Common myeloid progenitor, CD34-positive (primary cell): ENCODE measurements around the gene MEGF11.

Source experiments
- CTCF ChIA-PET: fragments of 350-600 bp; sonication (Branson Sonifier 250); formaldehyde crosslinking; loops from one replicate; lab custom pipeline; 2021; ENCODE audit warnings: antibody characterized with exemption; lab: Charles Lee
- POLR2A ChIA-PET: fragments of 350-600 bp; sonication (Branson Sonifier 250); formaldehyde crosslinking; loops from one replicate; lab custom pipeline; 2021; ENCODE audit warnings: antibody characterized with exemption; lab: Charles Lee
- DNase-seq, 3 donors: peaks; one replicate each; pipeline versions ENCODE4 v3.0.0 to v3.0.0-alpha.2; 2013
- H3K27ac ChIP-seq, 2 experiments: 1 replicate in 1 of 2; 2 replicates in 1 of 2; pipeline ENCODE4 v1.7.0; 2013; ENCODE audit warnings: inconsistent platforms in 2 of 2, low read length in 2 of 2, mild to moderate bottlenecking in 2 of 2, low read depth in 1 of 2, moderate library complexity in 1 of 2; ENCODE audit not compliant: severe bottlenecking in 2 of 2, insufficient read depth in 1 of 2, poor library complexity in 1 of 2
- H3K27me3 ChIP-seq, 5 experiments: replicated peaks in 2 of 5; 1 replicate in 3 of 5; 2 replicates in 2 of 5; pipeline versions ENCODE4 v1.6.1 to v1.7.0; 2013; ENCODE audit warnings: low read length in 4 of 5, mild to moderate bottlenecking in 2 of 5, moderate library complexity in 2 of 5, inconsistent platforms in 1 of 5; ENCODE audit not compliant: insufficient read depth in 5 of 5, control insufficient read depth in 4 of 5
- H3K36me3 ChIP-seq, 4 experiments: 1 replicate in 2 of 4; 2 replicates in 2 of 4; pipeline versions ENCODE4 v1.6.1 to v1.7.0; 2013; ENCODE audit warnings: low read length in 3 of 4, control low read depth in 1 of 4, mild to moderate bottlenecking in 1 of 4; ENCODE audit not compliant: control insufficient read depth in 4 of 4, insufficient read depth in 4 of 4
- H3K4me1 ChIP-seq, 4 experiments: 1 replicate in 3 of 4; 2 replicates in 1 of 4; pipeline versions ENCODE4 v1.6.1 to v1.7.1; 2013; ENCODE audit warnings: low read length in 3 of 4, mild to moderate bottlenecking in 3 of 4, control low read depth in 1 of 4, inconsistent platforms in 1 of 4, moderate library complexity in 1 of 4; ENCODE audit not compliant: control insufficient read depth in 4 of 4, insufficient read depth in 4 of 4; ENCODE audit errors: control extremely low read depth in 1 of 4
- H3K4me3 ChIP-seq, 7 experiments: 1 replicate in 4 of 7; 2 replicates in 3 of 7; pipeline versions ENCODE4 v1.5.1 to v1.7.0; 2013; ENCODE audit warnings: mild to moderate bottlenecking in 7 of 7, low read length in 6 of 7, moderate library complexity in 6 of 7, inconsistent platforms in 2 of 7, low read depth in 2 of 7, control low read depth in 1 of 7; ENCODE audit not compliant: insufficient read depth in 4 of 7, control insufficient read depth in 1 of 7; ENCODE audit errors: extremely low read depth in 1 of 7
- H3K9me3 ChIP-seq, 5 experiments: 1 replicate in 4 of 5; 2 replicates in 1 of 5; pipeline versions ENCODE4 v1.6.1 to v1.7.1; 2013; ENCODE audit warnings: low read length in 4 of 5, mild to moderate bottlenecking in 2 of 5, inconsistent platforms in 1 of 5, low read depth in 1 of 5, moderate library complexity in 1 of 5; ENCODE audit not compliant: control insufficient read depth in 4 of 5, insufficient read depth in 2 of 5; ENCODE audit errors: control extremely low read depth in 1 of 5
- WGBS: methylation state at CpG from one replicate; pipeline ENCODE4 v1.1.5; 2013; ENCODE audit not compliant: insufficient coverage; 5-methylcytosine and 5-hydroxymethylcytosine counted together

MEGF11 gene

GRCh38 chr15:66057089-66057488, 196.5 kb downstream of the MEGF11 start:
- no peak for DNase-seq
- H3K9me3 ChIP-seq = no peaks in the 10 kb centered on the region
- no peaks in the 10 kb centered on the region for H3K36me3 ChIP-seq
- ChIA-PET POLR2A (interaction anchor here (0.6 kb wide), 1 partner anchor 228 kb away, joined by 3 read pairs; no protein-coding TSS in a partner anchor), CTCF (no interaction called here)
- 71% methylated on average over 5 of the region's 7 CpGs for WGBS
- H3K27me3 ChIP-seq = peaks cover 0 to 27% (median 7%) of the 10 kb centered on the region in 5 experiments
- H3K27ac ChIP-seq = no peak overlapping the region
- no peak overlapping the region for H3K4me3 ChIP-seq
- H3K4me1 ChIP-seq = no peaks in the 10 kb centered on the region

- 96% methylated on average over 3 of the region's 3 CpGs for WGBS
- Histone ChIP-seq H3K9me3 (no peaks in the 10 kb centered on the region), H3K27me3 (peaks cover 0 to 19% (median 4%) of the 10 kb centered on the region in 5 experiments), H3K4me3 (no peak overlapping the region), H3K36me3 (no peaks in the 10 kb centered on the region), H3K27ac (no peak overlapping the region), H3K4me1 (no peaks in the 10 kb centered on the region)
- DNase-seq = no peak
- POLR2A ChIA-PET = no interaction called here
- CTCF ChIA-PET = no interaction called here
Measured at GRCh38 chr15:66053991-66054390, 199.6 kb downstream of the MEGF11 start.

GRCh38 chr15:66051833-66052232, 201.7 kb downstream of the MEGF11 start:
- no peaks in the 10 kb centered on the region for H3K4me1 ChIP-seq
- peaks cover 0 to 7% (median 0%) of the 10 kb centered on the region in 5 experiments for H3K27me3 ChIP-seq
- ChIA-PET POLR2A (no interaction called here), CTCF (no interaction called here)
- DNase-seq = no peak
- H3K36me3 ChIP-seq = no peaks in the 10 kb centered on the region
- no CpG with 5 or more reads among the region's 7 CpGs for WGBS
- no peak overlapping the region for H3K4me3 ChIP-seq
- H3K27ac ChIP-seq = no peak overlapping the region
- no peaks in the 10 kb centered on the region for H3K9me3 ChIP-seq

- Histone ChIP-seq H3K4me3 (no peak overlapping the region), H3K4me1 (no peaks in the 10 kb centered on the region), H3K9me3 (no peaks in the 10 kb centered on the region), H3K27ac (no peak overlapping the region), H3K27me3 (peaks cover 0 to 4% (median 0%) of the 10 kb centered on the region in 5 experiments), H3K36me3 (no peaks in the 10 kb centered on the region)
- CTCF ChIA-PET = no interaction called here
- 94% methylated on average over 5 of the region's 5 CpGs for WGBS
- DNase-seq = no peak
- POLR2A ChIA-PET = no interaction called here
Measured at GRCh38 chr15:66050264-66050663, 203.3 kb downstream of the MEGF11 start.

- Histone ChIP-seq H3K4me3 (no peak overlapping the region), H3K27me3 (peaks cover 0 to 2% (median 0%) of the 10 kb centered on the region in 5 experiments), H3K36me3 (no peaks in the 10 kb centered on the region), H3K4me1 (no peaks in the 10 kb centered on the region), H3K27ac (no peak overlapping the region), H3K9me3 (no peaks in the 10 kb centered on the region)
- ChIA-PET CTCF (interaction anchor here (0.6 kb wide), 1 partner anchor 9 kb away, joined by 3 read pairs; no protein-coding TSS in a partner anchor), POLR2A (no interaction called here)
- no peak for DNase-seq
- WGBS = 86% methylated on average over 5 of the region's 6 CpGs
Measured at GRCh38 chr15:66049353-66049752, 204.2 kb downstream of the MEGF11 start.

- no peaks in the 10 kb centered on the region for H3K36me3 ChIP-seq
- H3K9me3 ChIP-seq = no peaks in the 10 kb centered on the region
- peaks cover 0 to 7% (median 0%) of the 10 kb centered on the region in 5 experiments for H3K27me3 ChIP-seq
- ChIA-PET CTCF (no interaction called here), POLR2A (no interaction called here)
- H3K4me3 ChIP-seq = no peak overlapping the region
- H3K27ac ChIP-seq = no peak overlapping the region
- no peaks in the 10 kb centered on the region for H3K4me1 ChIP-seq
- no peak for DNase-seq
- 85% methylated on average over 9 of the region's 9 CpGs for WGBS
Measured at GRCh38 chr15:66047321-66048024, 206.1 kb downstream of the MEGF11 start.

- no peak for DNase-seq
- H3K27me3 ChIP-seq = peaks cover 0 to 10% (median 0%) of the 10 kb centered on the region in 5 experiments
- no peak overlapping the region for H3K27ac ChIP-seq
- no peak overlapping the region for H3K4me3 ChIP-seq
- 89% methylated on average over 1 of the region's 1 CpG for WGBS
- no peaks in the 10 kb centered on the region for H3K9me3 ChIP-seq
- POLR2A ChIA-PET = no interaction called here
- CTCF ChIA-PET = no interaction called here
- H3K36me3 ChIP-seq = no peaks in the 10 kb centered on the region
- H3K4me1 ChIP-seq = no peaks in the 10 kb centered on the region
Measured at GRCh38 chr15:66046751-66047150, 206.8 kb downstream of the MEGF11 start.
